ENCODE measurements around the gene ANKS6. TPM values are rescaled to one million over a fixed set of nuclear protein-coding genes. Genes with fewer than 3 reads are reported as not detected.

ANKS6 gene
- total and polyA plus RNA-seq, 9 of the 15 experiments (the other 6 are each of a cell fraction or from before 2014, with no cell fraction given): 9.9 to 74.5 (median 36.9) TPM

DNA sequence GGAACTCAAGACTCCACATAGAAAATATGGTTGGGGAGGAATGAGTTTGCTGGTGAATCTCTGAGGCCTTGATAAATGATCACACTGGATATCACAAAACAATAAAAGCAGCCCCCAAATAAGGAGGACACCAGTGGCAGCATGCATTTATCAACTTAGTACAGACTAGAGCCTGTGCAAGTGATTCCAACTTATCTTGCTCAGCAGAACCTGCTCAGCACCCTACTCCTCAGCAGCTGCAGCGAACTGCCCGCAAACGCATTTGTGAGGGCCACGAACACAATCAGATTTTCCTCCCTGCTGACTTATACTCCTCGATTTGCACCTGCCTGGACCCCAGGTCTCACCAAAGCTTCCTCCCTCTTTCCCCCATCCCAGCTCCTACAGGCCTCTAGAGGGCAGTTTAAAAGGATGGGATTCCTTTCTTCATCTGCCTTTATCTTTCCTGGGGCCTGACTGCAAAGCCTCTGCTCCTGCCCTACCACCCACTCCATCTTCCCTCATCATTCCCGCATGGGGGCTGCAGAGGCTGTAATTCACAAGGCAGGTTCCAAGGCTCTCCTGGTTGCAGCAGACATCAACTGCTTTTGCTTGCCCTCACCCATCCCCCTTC lies 41.2 kb downstream of the ANKS6 start (continued):
- TF ChIP-seq CTCF (IDR thresholded peaks at IDR 0.05 in 2 of 3, conservative IDR thresholded peaks at IDR 0.05 in 1 of 3; ENCODE audit: insufficient read depth in 2 of 3, low read depth in 1 of 3, low read length in 3 of 3) (peak in 2 of 3 experiments; percentile 6 to 17; a peak in 1 of 6 replicates), DEAF1 (CRISPR knock-in tag; IDR thresholded peaks at IDR 0.05) (no peak), KDM4B (IDR thresholded peaks at IDR 0.05; ENCODE audit: borderline replicate concordance in 2 of 2, low read depth in 1 of 2) (no peak), PHF21A (IDR thresholded peaks at IDR 0.05; ENCODE audit: borderline replicate concordance, low read depth) (no peak), ZFPM2 (CRISPR knock-in tag; IDR thresholded peaks at IDR 0.05) (no peak), PRDM10 (IDR thresholded peaks at IDR 0.05; ENCODE audit: partially characterized antibody) (no peak), TFAM (CRISPR knock-in tag; conservative IDR thresholded peaks at IDR 0.05) (no peak), ETV5 (CRISPR knock-in tag; IDR thresholded peaks at IDR 0.05; ENCODE audit: low read depth) (no peak), MED1 (CRISPR knock-in tag; IDR thresholded peaks at IDR 0.05; ENCODE audit: borderline replicate concordance) (no peak), EHMT2 (IDR thresholded peaks at IDR 0.05) (no peak), ZKSCAN3 (CRISPR knock-in tag; IDR thresholded peaks at IDR 0.05) (no peak), ARID1B (IDR thresholded peaks at IDR 0.05) (peak; percentile 69), PCBP2 (IDR thresholded peaks at IDR 0.05; ENCODE audit: low read depth, low read length, poor library complexity, severe bottlenecking) (no peak)
- TF ChIP-seq, protein P1, sequence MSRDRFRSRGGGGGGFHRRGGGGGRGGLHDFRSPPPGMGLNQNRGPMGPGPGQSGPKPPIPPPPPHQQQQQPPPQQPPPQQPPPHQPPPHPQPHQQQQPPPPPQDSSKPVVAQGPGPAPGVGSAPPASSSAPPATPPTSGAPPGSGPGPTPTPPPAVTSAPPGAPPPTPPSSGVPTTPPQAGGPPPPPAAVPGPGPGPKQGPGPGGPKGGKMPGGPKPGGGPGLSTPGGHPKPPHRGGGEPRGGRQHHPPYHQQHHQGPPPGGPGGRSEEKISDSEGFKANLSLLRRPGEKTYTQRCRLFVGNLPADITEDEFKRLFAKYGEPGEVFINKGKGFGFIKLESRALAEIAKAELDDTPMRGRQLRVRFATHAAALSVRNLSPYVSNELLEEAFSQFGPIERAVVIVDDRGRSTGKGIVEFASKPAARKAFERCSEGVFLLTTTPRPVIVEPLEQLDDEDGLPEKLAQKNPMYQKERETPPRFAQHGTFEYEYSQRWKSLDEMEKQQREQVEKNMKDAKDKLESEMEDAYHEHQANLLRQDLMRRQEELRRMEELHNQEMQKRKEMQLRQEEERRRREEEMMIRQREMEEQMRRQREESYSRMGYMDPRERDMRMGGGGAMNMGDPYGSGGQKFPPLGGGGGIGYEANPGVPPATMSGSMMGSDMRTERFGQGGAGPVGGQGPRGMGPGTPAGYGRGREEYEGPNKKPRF (IDR thresholded peaks at IDR 0.05; ENCODE audit: low read depth, low read length): no peak
- TF ChIP-seq, protein P2, sequence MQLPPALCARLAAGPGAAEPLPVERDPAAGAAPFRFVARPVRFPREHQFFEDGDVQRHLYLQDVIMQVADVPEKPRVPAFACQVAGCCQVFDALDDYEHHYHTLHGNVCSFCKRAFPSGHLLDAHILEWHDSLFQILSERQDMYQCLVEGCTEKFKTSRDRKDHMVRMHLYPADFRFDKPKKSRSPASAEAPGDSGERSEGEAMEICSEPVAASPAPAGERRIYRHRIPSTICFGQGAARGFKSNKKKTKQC (CRISPR knock-in tag; IDR thresholded peaks at IDR 0.05): no peak
- TF ChIP-seq, protein P3, sequence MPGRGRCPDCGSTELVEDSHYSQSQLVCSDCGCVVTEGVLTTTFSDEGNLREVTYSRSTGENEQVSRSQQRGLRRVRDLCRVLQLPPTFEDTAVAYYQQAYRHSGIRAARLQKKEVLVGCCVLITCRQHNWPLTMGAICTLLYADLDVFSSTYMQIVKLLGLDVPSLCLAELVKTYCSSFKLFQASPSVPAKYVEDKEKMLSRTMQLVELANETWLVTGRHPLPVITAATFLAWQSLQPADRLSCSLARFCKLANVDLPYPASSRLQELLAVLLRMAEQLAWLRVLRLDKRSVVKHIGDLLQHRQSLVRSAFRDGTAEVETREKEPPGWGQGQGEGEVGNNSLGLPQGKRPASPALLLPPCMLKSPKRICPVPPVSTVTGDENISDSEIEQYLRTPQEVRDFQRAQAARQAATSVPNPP (IDR thresholded peaks at IDR 0.05; ENCODE audit: borderline replicate concordance, insufficient read depth, insufficient read length): no peak

All from K562 (cell line).